Right lobe of liver (tissue), 6 donors: Measurements from ENCODE around the gene SRPK2. TPM values are rescaled to one million over a fixed set of nuclear protein-coding genes. Genes with fewer than 3 reads are reported as not detected.
A peak's percentile ranks its signal among the peaks of the same experiment; 100 is the strongest.
"Not testable (repeated sequence)": the region's sequence is repeated elsewhere in the genome, so short reads cannot be mapped to it uniquely, and the experiment has no call there.

ENCODE experiments used
- ATAC-seq, 4 donors: fragments of 200-7000 bp; cut with Tn5 transposase; one replicate each; pipeline ENCODE4 v1.9.1; 2020; ENCODE audit warnings: mild to moderate bottlenecking in 4 of 4, moderate library complexity in 4 of 4
- DNase-seq, 3 donors: peaks; one replicate each; pipeline ENCODE4 v3.0.0-alpha.2; 2020
- H3K27ac ChIP-seq, 3 donors: fragments of 200-600 bp; one replicate each; pipeline ENCODE4 v1.8.0; 2022
- H3K27me3 ChIP-seq, 2 donors: fragments of 200-600 bp; one replicate each; pipeline ENCODE4 v1.8.0; 2022
- H3K36me3 ChIP-seq, 4 donors: fragments of 200-600 bp; sonication (generic) in 1 of 4; one replicate each; pipeline versions ENCODE4 v1.5.1 to v1.8.0; 2017 to 2022; ENCODE audit warnings: control low read depth in 1 of 4
- H3K4me1 ChIP-seq, 4 donors: fragments of 200-600 bp; sonication (generic) in 1 of 4; one replicate each; pipeline versions ENCODE4 v1.5.1 to v1.8.0; 2017 to 2022; ENCODE audit warnings: control low read depth in 1 of 4
- H3K4me3 ChIP-seq, 3 donors: fragments of 200-600 bp; one replicate each; pipeline ENCODE4 v1.8.0; 2022
- H3K9me3 ChIP-seq, 4 donors: fragments of 200-600 bp; sonication (generic) in 1 of 4; one replicate each; pipeline versions ENCODE4 v1.5.1 to v1.8.0; 2017 to 2022; ENCODE audit warnings: control low read depth in 1 of 4
- POLR2A ChIP-seq: fragments of 450-650 bp; IDR thresholded peaks from one replicate; pipeline ENCODE4 v1.6.1; 2017; ENCODE audit warnings: antibody characterized with exemption, mild to moderate bottlenecking
- WGBS: methylation state at CpG from one replicate; pipeline ENCODE4 v1.1.6; 2018; ENCODE audit warnings: low coverage, low lambda C conversion rate; ENCODE audit not compliant: insufficient coverage; ENCODE audit errors: missing lambda C conversion rate; 5-methylcytosine and 5-hydroxymethylcytosine counted together
- intact Hi-C, 2 donors: fragments of 100-400 bp; cut with DNase I; formaldehyde crosslinking; loops; one replicate each; pipeline versions ENCODE4 v1.11.2 to v1.14.1; 2022
- long read RNA-seq: library from polyadenylated mRNA; unstranded; transcript quantifications from one replicate; pipeline ENCODE4 v2.0.0, GENCODE V29; 2019
- total RNA-seq, 6 experiments: library from RNA; depleted of rRNA in 2 of 6; stranded (reverse); fragments of >200 nt in 2 of 6; fragmentation: NEBNext Ultra II Directional in 3 of 6; extraction: Animal tissue kit (Norgen Biotek cat#: 25700) in 3 of 6; gene quantifications; one replicate each; pipeline versions ENCODE4 v1.1.0 to v1.2.4, GENCODE V29; 2016 to 2023
- TF ChIP-seq, protein P1 (sequence below), 4 donors: fragments of 200-600 bp in 3 of 4; fragments of 450-650 bp in 1 of 4; IDR thresholded peaks; one replicate each; pipeline versions ENCODE4 v1.5.1 to v1.8.0; 2016 to 2022; ENCODE audit warnings: antibody characterized with exemption in 4 of 4, mild to moderate bottlenecking in 2 of 4
- donor health status: DM: no; HTN: yes; CAD: no.
- donor health status: DM: no; HTN: no; CAD: no.
- donor health status: DM: no; HTN: no; CAD: no.
- donor health status: DM: no; HTN: yes; CAD: no.
- donor health status: DM: no; HTN: yes; CAD: no.

The SRPK2 gene
- total RNA-seq = 10 to 100 TPM; 15.5 to 21.1 (median 18.2) TPM
- long read RNA-seq, partial matches to known transcripts = 2 of 3 reads
- long read RNA-seq, other reads (novel, unspliced or antisense) = 1 of 3 reads

DNA sequence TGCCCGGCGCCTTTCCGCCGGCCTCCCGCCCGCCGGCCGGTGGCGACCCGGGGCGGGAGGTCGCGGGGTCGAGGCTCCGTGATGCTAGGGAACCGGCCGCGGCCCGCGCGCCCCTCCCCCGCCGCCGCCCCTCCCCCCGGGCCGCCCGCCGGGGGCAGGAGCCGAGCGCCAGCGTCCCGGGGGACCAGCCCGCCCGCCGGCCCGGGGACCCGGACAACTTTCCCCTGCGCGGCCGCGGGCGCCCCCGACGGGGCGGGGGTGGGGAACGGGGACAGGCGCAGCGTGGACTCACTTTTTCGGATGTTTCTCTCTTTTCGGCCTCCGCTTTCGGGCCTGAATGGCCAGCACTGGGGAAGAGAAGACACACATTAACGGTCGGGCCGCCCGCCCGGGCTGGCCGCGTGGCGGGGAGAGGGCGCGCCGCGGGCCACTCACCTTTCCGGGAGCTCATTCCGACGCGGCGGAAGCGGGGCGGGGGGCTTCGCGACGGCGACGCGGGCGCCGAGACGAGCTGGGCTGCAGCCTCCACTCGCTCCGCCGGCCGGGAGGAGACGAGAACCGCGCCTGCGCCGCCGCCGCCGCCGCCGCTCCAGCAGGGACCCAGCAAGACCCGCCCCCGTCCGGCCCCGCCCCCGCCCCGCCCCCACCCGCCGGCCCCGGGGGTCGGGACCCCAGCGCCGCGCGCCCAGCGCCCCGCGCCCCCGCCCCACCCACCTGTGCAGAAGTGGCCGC is at the start of gene SRPK2:
TSS of gene SRPK2 (minus strand) at position 566 of the 732 bp plus-strand sequence.
- 0% methylated on average over 6 of the region's 113 CpGs for WGBS
- peaks cover 0 to 6% (median 0%) of the 10 kb centered on the region in 4 donors for H3K4me1 ChIP-seq
- DNase-seq (peak; percentile 87 to 89 (median 88)), ATAC-seq (peak; percentile 89 to 93 (median 93))
- intact Hi-C loops = no loop called here
- TF ChIP-seq POLR2A = peak; percentile 45
- TF ChIP-seq, protein P1, sequence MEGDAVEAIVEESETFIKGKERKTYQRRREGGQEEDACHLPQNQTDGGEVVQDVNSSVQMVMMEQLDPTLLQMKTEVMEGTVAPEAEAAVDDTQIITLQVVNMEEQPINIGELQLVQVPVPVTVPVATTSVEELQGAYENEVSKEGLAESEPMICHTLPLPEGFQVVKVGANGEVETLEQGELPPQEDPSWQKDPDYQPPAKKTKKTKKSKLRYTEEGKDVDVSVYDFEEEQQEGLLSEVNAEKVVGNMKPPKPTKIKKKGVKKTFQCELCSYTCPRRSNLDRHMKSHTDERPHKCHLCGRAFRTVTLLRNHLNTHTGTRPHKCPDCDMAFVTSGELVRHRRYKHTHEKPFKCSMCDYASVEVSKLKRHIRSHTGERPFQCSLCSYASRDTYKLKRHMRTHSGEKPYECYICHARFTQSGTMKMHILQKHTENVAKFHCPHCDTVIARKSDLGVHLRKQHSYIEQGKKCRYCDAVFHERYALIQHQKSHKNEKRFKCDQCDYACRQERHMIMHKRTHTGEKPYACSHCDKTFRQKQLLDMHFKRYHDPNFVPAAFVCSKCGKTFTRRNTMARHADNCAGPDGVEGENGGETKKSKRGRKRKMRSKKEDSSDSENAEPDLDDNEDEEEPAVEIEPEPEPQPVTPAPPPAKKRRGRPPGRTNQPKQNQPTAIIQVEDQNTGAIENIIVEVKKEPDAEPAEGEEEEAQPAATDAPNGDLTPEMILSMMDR (IDR thresholded peaks at IDR 0.05) = no peak
- no peaks in the 10 kb centered on the region for H3K9me3 ChIP-seq
- peak within 1 kb of the TSS; percentile 31 to 78 (median 51) for H3K27ac ChIP-seq
- no peaks in the 10 kb centered on the region for H3K27me3 ChIP-seq
- H3K36me3 ChIP-seq = no peaks in the 10 kb centered on the region
- peak within 1 kb of the TSS; percentile 87 to 96 (median 94) for H3K4me3 ChIP-seq

GRCh38 chr7:105438254-105438653 is 49.5 kb upstream of the SRPK2 start:
- H3K4me1 ChIP-seq = no peaks in the 10 kb centered on the region
- ATAC-seq = no peak
- H3K9me3 ChIP-seq = no peaks in the 10 kb centered on the region
- no peak overlapping the region for H3K27ac ChIP-seq
- H3K36me3 ChIP-seq = no peaks in the 10 kb centered on the region
- intact Hi-C loops = no loop called here
- no peak for DNase-seq
- H3K4me3 ChIP-seq = no peak overlapping the region
- no peaks in the 10 kb centered on the region for H3K27me3 ChIP-seq
- TF ChIP-seq, protein P1 (IDR thresholded peaks at IDR 0.05) = no peak
- TF ChIP-seq POLR2A = no peak
- 93% methylated on average over 1 of the region's 1 CpG for WGBS

GRCh38 chr7:105437356-105437755 is 48.6 kb upstream of the SRPK2 start:
- H3K4me1 ChIP-seq, DNase-seq, intact Hi-C loops, H3K27ac ChIP-seq, ATAC-seq, H3K27me3 ChIP-seq, H3K4me3 ChIP-seq, H3K36me3 ChIP-seq, H3K9me3 ChIP-seq: not testable (repeated sequence)
- 80% methylated on average over 5 of the region's 6 CpGs for WGBS

DNA sequence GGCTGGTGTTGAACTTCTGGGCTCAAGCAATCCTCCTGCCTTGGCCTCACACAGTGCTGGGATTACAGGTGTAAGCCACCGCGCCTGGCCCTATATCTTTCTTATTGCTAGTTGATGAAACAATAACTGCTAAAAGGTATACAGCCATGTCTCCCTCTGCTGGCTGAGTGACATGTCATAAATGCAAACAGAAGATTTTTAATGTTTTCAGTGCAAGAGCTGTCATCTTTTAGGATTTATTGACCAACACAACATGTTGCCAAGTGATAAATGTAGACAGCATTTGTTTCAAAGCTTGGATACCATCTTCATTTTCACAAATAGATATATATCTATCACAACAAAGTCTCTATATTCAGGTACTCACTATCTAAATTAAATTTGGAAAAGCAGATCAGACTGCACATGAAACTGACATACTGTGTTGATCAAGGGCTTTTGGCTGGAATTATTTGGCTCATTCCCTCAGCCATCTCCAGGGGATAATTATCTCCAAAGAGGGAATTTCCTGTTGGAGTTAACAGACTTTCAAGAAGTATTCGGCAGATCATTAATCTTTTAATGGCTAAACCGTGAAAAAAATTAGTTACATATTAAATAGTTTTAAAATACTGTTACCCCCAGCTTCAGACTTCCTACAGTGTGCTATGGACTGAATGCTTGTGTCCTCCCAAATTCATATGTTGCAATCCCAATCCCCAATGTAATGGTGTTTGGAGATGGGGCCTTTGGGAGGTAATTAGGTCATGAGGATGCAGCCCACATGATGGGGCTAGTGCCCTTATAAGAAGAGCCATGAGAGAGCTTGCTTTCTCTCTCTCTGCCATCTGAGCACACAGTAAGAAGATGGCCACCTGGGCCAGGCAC is 41.3 kb upstream of the SRPK2 start:
- Histone ChIP-seq H3K4me3 (no peak overlapping the region), H3K27me3 (no peaks in the 10 kb centered on the region), H3K4me1 (no peaks in the 10 kb centered on the region), H3K36me3 (no peaks in the 10 kb centered on the region), H3K27ac (no peak overlapping the region), H3K9me3 (no peaks in the 10 kb centered on the region)
- ATAC-seq (peak; percentile 35 to 65 (median 54)), DNase-seq (no peak)
- 35% methylated on average over 4 of the region's 4 CpGs for WGBS
- TF ChIP-seq, protein P1 (IDR thresholded peaks at IDR 0.05) = peak; percentile 33 to 49 (median 44)
- no peak for TF ChIP-seq POLR2A
- intact Hi-C loops = no loop called here
